Cardiac muscle cell (in vitro differentiated cells and primary cell): ENCODE measurements around the gene CHAT. TPM values are rescaled to one million over a fixed set of nuclear protein-coding genes. Genes with fewer than 3 reads are reported as not detected.

Experiments used
- DNase-seq, 2 donors: peaks; one replicate each; pipeline versions ENCODE4 v3.0.0 to v3.0.0-alpha.2; 2010 to 2017; ENCODE audit warnings: low read depth in 1 of 2, low spot score in 1 of 2
- H3K27ac ChIP-seq: fragments of 200-600 bp; sonication (generic); 2 replicates; pipeline ENCODE4 v1.5.1; 2016
- H3K27me3 ChIP-seq: fragments of 200-600 bp; sonication (generic); 2 replicates; pipeline ENCODE4 v1.6.0; 2016; ENCODE audit warnings: control low read depth
- H3K36me3 ChIP-seq: fragments of 200-600 bp; sonication (generic); 2 replicates; pipeline ENCODE4 v1.5.1; 2016; ENCODE audit warnings: control low read depth
- H3K4me1 ChIP-seq: fragments of 200-600 bp; sonication (generic); 2 replicates; pipeline ENCODE4 v1.8.1; 2017; ENCODE audit warnings: low read depth, mild to moderate bottlenecking, mixed run types
- H3K4me3 ChIP-seq: fragments of 200-600 bp; sonication (generic); 2 replicates; pipeline ENCODE4 v1.5.1; 2016; ENCODE audit warnings: mild to moderate bottlenecking
- H3K9me3 ChIP-seq: fragments of 200-600 bp; sonication (generic); 2 replicates; pipeline ENCODE4 v1.5.1; 2017; ENCODE audit warnings: low read depth, mild to moderate bottlenecking, control low read depth
- CTCF ChIP-seq: IDR thresholded peaks from 2 replicates; pipeline ENCODE4 v1.5.1; 2012; ENCODE audit warnings: low read depth, mild to moderate bottlenecking, low read length
- polyA plus RNA-seq: library from polyadenylated mRNA; unstranded; fragments of >200 nt; fragmentation: Nextera tagmentation; extraction: Ambion mirVana; gene quantifications from 2 replicates; pipeline ENCODE4 v1.2.1, GENCODE V29; 2016
- total RNA-seq: library from RNA; depleted of rRNA; stranded (reverse); fragments of >200 nt; gene quantifications from 2 replicates; pipeline ENCODE4 v1.2.3, GENCODE V29; 2016

The CHAT gene
- total and polyA plus RNA-seq, 2 experiments from 2014 or later, result not detected

- Histone ChIP-seq H3K27me3 (peaks cover 14% of the 10 kb centered on the region), H3K27ac (no peak overlapping the region), H3K4me3 (no peak overlapping the region), H3K4me1 (no peaks in the 10 kb centered on the region), H3K36me3 (no peaks in the 10 kb centered on the region), H3K9me3 (no peaks in the 10 kb centered on the region)
- no peak for DNase-seq
- no peak for TF ChIP-seq CTCF
Measured at GRCh38 chr10:49627644-49628247, 13.9 kb downstream of the CHAT start.

- Histone ChIP-seq H3K27ac (no peak overlapping the region), H3K9me3 (no peaks in the 10 kb centered on the region), H3K4me1 (no peaks in the 10 kb centered on the region), H3K36me3 (no peaks in the 10 kb centered on the region), H3K4me3 (no peak overlapping the region), H3K27me3 (peaks cover 8% of the 10 kb centered on the region)
- DNase-seq, result no peak
- TF ChIP-seq CTCF, result no peak
Measured at GRCh38 chr10:49628599-49628998, 14.8 kb downstream of the CHAT start.

GRCh38 chr10:49629431-49629881 is 15.6 kb downstream of the CHAT start:
- Histone ChIP-seq H3K4me3 (no peak overlapping the region), H3K27ac (no peak overlapping the region), H3K27me3 (no peaks in the 10 kb centered on the region), H3K4me1 (no peaks in the 10 kb centered on the region), H3K36me3 (no peaks in the 10 kb centered on the region), H3K9me3 (no peaks in the 10 kb centered on the region)
- TF ChIP-seq CTCF, result no peak
- no peak for DNase-seq

GRCh38 chr10:49631975-49632374 is 18.1 kb downstream of the CHAT start:
- Histone ChIP-seq H3K4me3 (no peak overlapping the region), H3K9me3 (no peaks in the 10 kb centered on the region), H3K36me3 (no peaks in the 10 kb centered on the region), H3K27ac (no peak overlapping the region), H3K4me1 (no peaks in the 10 kb centered on the region), H3K27me3 (peaks cover 11% of the 10 kb centered on the region)
- no peak for DNase-seq
- TF ChIP-seq CTCF, result no peak

- no peaks in the 10 kb centered on the region for H3K4me1 ChIP-seq
- no peak overlapping the region for H3K27ac ChIP-seq
- H3K9me3 ChIP-seq, result no peaks in the 10 kb centered on the region
- H3K36me3 ChIP-seq, result no peaks in the 10 kb centered on the region
- no peak for TF ChIP-seq CTCF
- H3K4me3 ChIP-seq, result no peak overlapping the region
- peaks cover 17% of the 10 kb centered on the region for H3K27me3 ChIP-seq
- no peak for DNase-seq
Measured at GRCh38 chr10:49632406-49633317, 18.8 kb downstream of the CHAT start.
